Measurements from ENCODE around the gene AREG. TPM values are rescaled to one million over a fixed set of nuclear protein-coding genes. Genes with fewer than 3 reads are reported as not detected.

Gene AREG
- total and polyA plus RNA-seq, 9 donors: 0.48 to 146 (median 6.7) TPM

GRCh38 chr4:74481891-74482609, 37.1 kb downstream of the AREG start:
- intact Hi-C loops (cut with DNase I): no loop called here
- Histone ChIP-seq H3K27ac (no peak overlapping the region), H3K4me3 (no peak overlapping the region), H3K36me3 (no peaks in the 10 kb centered on the region), H3K9me3 (no peaks in the 10 kb centered on the region), H3K27me3 (no peaks in the 10 kb centered on the region), H3K4me1 (ENCODE audit: insufficient read depth) (no peaks in the 10 kb centered on the region)
- 84 to 89% (median 85%) methylated on average over 3 of the region's 3 CpGs for WGBS, 3 donors
- no peak for TF ChIP-seq EP300 (IDR thresholded peaks at IDR 0.05)
- TF ChIP-seq CTCF (IDR thresholded peaks at IDR 0.05): no peak
- TF ChIP-seq POLR2A (IDR thresholded peaks at IDR 0.05): no peak
- DNase-seq: no peak

GRCh38 chr4:74483226-74483911, 38.4 kb downstream of the AREG start:
- Histone ChIP-seq H3K4me3 (no peak overlapping the region), H3K27me3 (no peaks in the 10 kb centered on the region), H3K4me1 (ENCODE audit: insufficient read depth) (no peaks in the 10 kb centered on the region), H3K27ac (no peak overlapping the region), H3K36me3 (no peaks in the 10 kb centered on the region), H3K9me3 (no peaks in the 10 kb centered on the region)
- TF ChIP-seq EP300 (IDR thresholded peaks at IDR 0.05): no peak
- no peak for TF ChIP-seq POLR2A (IDR thresholded peaks at IDR 0.05)
- TF ChIP-seq CTCF (IDR thresholded peaks at IDR 0.05): no peak
- intact Hi-C loops (cut with DNase I): no loop called here
- WGBS, 3 donors: 64 to 69% (median 67%) methylated on average over 6 of the region's 6 CpGs
- no peak for DNase-seq

- H3K4me3 ChIP-seq: no peak overlapping the region
- H3K27ac ChIP-seq: no peak overlapping the region
- TF ChIP-seq CTCF (IDR thresholded peaks at IDR 0.05): no peak
- TF ChIP-seq EP300 (IDR thresholded peaks at IDR 0.05): no peak
- no peak for TF ChIP-seq POLR2A (IDR thresholded peaks at IDR 0.05)
- intact Hi-C loops (cut with DNase I): no loop called here
- no peaks in the 10 kb centered on the region for H3K27me3 ChIP-seq
- H3K4me1 ChIP-seq (ENCODE audit: insufficient read depth): no peaks in the 10 kb centered on the region
- no peak for DNase-seq
- H3K36me3 ChIP-seq: no peaks in the 10 kb centered on the region
- no peaks in the 10 kb centered on the region for H3K9me3 ChIP-seq
- WGBS, 3 donors: 86 to 94% (median 88%) methylated on average over 2 of the region's 2 CpGs
These were observed 42.0 kb downstream of the AREG start for GRCh38 chr4:74486905-74487304.

- Histone ChIP-seq H3K4me1 (ENCODE audit: insufficient read depth) (no peaks in the 10 kb centered on the region), H3K27me3 (no peaks in the 10 kb centered on the region), H3K4me3 (no peak overlapping the region), H3K36me3 (no peaks in the 10 kb centered on the region), H3K27ac (no peak overlapping the region), H3K9me3 (no peaks in the 10 kb centered on the region)
- 87 to 90% (median 89%) methylated on average over 1 of the region's 1 CpG for WGBS, 3 donors
- intact Hi-C loops (cut with DNase I): no loop called here
- DNase-seq: no peak
- TF ChIP-seq EP300 (IDR thresholded peaks at IDR 0.05): no peak
- no peak for TF ChIP-seq CTCF (IDR thresholded peaks at IDR 0.05)
- no peak for TF ChIP-seq POLR2A (IDR thresholded peaks at IDR 0.05)
These were observed 42.8 kb downstream of the AREG start for GRCh38 chr4:74487771-74488170.
